ENCODE measurements around the gene ZDHHC22.

The ZDHHC22 gene

DNA sequence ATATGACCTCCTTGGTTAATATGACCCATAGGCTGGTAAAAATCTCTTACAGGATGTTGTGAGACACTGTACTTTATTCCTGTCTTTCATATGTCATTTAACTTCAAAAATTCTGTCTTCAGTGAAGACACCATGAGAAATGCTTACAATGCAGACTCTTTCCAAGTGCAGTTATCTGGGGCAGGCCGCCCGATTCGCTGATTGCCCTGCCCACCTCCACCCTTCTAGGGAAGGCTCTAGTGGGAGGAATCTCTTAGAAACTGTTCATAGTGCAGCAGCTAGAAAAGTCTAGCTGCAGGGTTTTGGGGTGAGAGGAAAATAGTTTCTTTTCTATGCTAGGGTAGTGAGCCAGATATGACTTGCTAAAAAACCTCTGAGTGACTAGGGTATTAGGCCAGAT lies 58.5 kb downstream of the ZDHHC22 start:
- TF ChIP-seq, protein P1, sequence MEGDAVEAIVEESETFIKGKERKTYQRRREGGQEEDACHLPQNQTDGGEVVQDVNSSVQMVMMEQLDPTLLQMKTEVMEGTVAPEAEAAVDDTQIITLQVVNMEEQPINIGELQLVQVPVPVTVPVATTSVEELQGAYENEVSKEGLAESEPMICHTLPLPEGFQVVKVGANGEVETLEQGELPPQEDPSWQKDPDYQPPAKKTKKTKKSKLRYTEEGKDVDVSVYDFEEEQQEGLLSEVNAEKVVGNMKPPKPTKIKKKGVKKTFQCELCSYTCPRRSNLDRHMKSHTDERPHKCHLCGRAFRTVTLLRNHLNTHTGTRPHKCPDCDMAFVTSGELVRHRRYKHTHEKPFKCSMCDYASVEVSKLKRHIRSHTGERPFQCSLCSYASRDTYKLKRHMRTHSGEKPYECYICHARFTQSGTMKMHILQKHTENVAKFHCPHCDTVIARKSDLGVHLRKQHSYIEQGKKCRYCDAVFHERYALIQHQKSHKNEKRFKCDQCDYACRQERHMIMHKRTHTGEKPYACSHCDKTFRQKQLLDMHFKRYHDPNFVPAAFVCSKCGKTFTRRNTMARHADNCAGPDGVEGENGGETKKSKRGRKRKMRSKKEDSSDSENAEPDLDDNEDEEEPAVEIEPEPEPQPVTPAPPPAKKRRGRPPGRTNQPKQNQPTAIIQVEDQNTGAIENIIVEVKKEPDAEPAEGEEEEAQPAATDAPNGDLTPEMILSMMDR (IDR thresholded peaks at IDR 0.05; ENCODE audit: low read depth, low read length, missing control alignments): no peak
- no peak overlapping the region for H3K4me3 ChIP-seq (ENCODE audit: low read depth, low read length)
- DNase-seq (ENCODE audit: low read depth): no peak

DNA sequence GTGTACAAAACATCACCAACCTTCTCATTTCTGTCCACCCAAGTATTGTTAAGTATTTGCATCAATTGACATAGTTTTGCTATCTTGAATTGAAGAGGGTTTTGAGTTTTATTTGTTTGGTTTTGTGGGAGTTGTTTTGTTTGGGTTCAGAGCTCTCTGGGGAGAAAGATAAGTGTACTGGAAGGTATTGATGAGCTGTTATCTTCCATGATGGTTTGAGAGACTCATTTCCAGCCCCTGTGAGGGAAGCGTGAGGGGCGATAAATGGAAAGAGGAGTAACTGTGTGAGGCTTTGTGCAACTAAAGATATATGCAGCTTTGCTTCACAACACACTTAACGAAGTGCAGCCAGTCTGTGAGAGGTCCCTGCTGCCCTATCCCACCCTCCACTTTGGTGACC lies 59.2 kb downstream of the ZDHHC22 start:
- no peak overlapping the region for H3K4me3 ChIP-seq (ENCODE audit: low read depth, low read length)
- TF ChIP-seq, protein P1 (IDR thresholded peaks at IDR 0.05; ENCODE audit: low read depth, low read length, missing control alignments): no peak
- no peak for DNase-seq (ENCODE audit: low read depth)
